ENCODE results near the gene MEIOC.
"Not testable (repeated sequence)": the region's sequence is repeated elsewhere in the genome, so short reads cannot be mapped to it uniquely, and the experiment has no call there.

MEIOC gene

DNA sequence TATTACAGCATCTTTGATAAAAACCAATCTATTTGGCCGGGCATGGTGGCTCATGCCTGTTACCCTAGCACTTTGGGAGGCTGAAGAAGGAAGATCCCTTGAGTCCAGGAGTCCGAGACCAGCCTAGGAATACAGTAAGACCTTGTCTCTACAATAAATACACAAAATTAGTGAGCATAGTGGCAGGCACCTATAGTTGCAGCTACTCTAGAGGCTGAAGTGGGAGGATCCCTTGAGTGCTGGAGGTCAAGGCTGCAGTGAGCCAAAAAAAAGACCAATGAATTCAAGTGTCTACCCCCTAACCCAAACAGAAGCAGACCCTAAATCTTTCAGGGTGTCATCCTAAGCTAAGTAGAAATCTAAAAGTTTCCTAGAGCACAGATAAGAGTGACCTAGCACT is 7.3 kb upstream of the MEIOC start:
- no peak for DNase-seq

DNA sequence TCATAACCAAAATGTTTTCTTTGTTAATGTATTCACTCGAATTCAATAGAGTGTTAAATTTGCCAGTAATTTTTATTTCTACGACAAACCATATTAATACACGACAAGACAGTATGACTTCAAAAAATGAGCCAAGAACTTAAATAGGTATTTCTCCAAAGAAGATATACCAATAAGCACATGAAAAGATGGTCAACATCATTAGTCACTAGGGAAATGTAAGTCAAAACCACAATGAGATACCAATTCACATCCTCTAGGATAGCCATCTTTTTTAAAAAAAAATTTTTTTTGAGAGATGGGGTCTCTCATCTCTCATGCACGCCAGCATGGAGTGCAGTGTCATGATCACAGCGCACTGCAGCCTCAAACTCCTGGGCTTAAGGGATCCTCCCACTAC is 5.0 kb upstream of the MEIOC start:
- no peak for DNase-seq

DNA sequence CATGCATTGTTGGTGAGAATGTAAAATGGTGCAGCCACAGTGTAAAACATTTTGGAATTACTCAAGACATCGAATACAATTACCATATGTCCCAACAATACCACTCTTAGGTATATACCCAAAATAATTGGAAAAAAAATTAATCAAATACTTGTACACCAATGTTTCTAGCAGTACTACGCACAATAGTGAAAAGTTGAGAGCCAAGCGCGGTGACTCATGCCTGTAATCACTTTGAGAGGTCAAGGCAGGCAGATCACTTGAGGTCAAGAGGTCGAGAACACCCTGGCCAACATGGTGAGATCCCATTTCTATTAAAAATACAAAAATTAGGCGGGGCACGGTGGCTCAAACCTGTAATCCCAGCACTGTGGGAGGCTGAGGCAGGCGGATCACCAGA is 3.5 kb upstream of the MEIOC start:
- no peak for DNase-seq

DNA sequence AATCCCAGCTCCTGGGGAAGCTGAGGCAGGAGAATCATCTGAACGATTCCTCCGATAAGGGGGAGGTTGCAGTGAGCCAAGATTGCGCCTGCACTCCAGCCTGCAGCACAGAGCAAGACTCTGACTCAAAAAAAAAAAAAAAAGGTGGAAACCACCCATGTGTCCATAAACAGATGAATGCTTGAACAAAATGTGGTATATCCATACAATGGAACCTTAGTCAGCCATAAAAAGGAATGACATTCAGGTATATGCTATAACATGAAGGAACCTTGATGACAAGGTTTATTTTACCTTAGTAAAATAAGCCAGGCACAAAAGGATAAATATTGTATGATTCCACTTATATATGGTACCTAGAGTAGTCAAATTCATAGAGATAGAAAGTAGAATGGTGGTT is 2.9 kb upstream of the MEIOC start:
- DNase-seq = no peak

DNA sequence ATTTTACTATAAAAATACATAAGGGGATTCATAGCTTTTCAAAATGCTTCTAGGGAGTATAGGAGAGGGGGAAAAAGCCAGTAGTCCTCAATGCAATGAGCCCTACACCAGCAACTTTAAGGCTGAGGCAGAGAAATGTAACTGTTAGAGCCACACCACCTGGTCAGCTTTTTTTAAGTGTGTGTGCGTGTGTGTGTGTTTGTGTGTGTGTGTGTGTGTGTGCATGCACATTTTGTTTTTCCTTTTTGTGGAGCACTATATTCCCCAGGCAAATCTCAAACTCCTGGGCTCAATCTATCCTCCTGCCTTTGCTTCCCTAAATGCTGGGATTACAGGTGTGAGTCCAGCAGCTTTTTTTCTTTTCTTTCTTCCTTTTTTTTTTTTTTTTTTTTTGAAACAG is 2.3 kb upstream of the MEIOC start:
- no peak for DNase-seq

DNA sequence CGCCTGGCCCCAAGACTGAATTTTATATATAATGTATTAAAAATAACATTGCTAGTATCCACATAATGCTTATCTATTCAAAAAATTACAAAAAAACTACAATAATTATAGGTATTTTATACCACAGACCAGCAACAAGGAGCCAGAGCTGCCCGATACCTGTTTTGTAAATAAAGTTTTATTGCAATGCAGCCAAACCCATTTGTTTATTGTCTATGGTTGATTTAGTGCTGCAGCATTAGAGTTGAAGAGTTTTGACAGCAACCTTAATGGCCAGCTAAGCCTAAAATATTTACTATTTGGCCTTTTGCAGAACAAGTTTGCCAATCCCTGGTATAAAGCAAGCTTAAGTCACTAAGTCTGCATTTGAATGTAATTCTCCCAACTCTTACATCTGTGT is 5.6 kb downstream of the MEIOC start:
- no peak for DNase-seq

DNA sequence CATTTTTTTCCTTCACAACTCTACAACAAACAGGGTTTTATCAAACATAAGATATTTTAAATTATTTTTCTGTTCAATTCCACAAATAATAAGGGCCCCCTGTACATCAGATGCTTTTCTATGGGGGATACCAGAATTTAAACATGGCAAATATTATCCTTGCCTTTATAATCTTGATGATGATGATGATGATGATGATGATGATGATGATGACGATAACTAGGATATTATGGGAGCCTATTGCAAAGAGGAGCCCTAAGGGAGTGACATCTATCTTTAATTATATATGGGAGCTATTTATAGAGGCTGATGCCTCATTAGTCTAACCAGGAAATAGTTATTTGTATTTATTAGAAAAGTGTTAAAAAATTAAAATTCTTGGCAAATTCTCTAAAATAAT is 6.8 kb downstream of the MEIOC start:
- no peak for DNase-seq

DNA sequence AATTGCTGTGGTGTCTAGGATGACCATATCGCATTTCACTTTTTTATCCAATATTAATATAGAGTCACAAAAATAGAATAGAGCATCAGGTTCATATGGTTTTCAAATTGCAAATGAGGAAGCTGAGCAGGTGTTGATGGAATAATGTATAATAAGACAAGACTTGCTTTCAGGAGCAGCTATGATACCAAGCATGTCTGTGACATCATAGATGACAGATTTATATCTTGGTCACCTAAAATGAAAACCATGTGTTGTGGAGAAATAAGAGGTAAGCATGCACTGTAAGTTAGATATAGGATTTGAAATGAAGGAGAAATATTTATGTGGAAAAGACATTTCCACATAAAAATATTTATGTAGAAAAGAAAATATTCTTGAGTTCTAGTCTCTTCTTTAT is 8.6 kb downstream of the MEIOC start:
- no peak for DNase-seq

DNA sequence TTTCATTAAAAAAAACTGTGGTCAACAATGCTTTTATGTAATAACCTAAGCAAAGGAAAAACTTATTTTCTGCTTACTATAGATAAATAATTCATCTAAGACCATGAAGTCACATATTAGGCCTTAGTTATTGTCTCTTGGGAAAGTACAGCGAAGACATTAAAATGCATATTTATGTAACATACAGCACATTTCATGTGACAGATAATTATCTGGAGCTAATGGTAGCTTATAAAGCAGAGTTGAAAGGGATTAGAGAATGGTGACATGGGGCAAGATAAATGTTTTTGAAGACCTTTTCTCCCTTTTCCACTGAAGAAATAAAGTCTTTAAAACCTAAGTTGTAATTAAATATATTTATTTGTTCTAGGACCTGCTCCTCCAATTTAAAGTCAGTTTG is 9.7 kb downstream of the MEIOC start:
- DNase-seq = no peak

DNA sequence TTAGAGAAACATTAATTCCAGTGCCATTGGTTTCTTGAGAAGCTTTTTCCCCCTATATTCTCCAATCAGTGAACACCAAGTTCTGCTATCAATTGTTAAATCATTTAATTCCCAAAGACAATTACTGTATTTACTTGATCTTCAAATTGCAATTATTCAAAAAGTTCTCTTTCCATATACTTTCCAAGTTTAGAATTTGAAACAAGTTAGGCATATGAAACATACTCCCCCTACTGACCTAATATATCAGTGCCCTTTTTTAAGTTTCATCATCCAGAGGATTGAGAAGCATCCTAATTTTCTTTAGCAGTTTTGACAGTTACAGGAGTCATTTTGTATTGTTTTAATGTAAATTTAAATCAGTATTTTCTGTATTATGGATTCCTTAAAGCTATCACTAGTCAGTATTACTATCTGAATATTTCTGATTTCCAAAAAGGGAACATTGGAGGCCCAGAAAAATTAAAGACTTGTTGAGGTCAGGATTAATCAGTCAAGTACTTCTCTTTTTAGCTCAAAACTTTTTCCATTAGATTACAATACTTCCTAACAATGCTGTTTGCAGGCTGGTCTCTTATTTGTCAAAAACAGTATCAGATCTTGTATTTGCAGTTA is 16.3 kb downstream of the MEIOC start:
- DNase-seq = peak; percentile 46

DNA sequence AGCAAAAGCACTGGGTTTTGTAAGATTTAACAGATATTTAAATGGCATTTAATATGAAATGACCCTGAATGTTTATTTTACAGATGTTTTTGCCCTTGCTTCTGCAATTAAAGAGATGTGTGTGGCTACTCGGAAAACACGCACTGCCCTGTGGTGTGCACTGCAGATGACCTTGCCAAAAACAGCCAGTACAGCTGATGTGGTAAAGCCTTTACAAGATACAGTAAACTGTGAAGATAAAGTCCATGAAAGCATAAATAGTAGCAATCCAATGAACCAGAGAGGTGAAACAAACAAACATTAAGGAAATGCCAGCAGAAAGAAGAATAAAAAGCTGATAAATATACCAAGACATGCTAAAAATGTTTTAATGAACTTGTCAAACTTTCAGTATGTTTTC is 17.6 kb downstream of the MEIOC start:
- DNase-seq = no peak

DNA sequence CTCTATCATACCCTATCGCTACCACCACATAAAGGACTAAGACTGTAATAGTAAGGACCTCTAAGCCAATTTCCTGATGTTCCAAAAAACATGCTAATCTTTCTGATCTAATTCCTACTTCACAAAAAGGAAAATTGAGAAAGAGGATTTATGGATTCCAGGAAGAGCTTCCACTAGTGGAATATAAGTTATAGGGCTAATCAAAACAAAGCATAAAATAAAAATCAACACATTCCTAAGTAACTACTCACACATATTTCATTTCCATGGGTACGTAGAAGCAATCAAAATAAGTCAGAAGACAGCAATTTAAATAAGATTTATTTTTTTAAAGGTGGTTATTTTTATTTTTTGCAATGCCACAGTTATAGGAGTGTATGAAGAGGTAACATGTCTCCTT is 20.9 kb downstream of the MEIOC start:
- peak; percentile 58 for DNase-seq

DNA sequence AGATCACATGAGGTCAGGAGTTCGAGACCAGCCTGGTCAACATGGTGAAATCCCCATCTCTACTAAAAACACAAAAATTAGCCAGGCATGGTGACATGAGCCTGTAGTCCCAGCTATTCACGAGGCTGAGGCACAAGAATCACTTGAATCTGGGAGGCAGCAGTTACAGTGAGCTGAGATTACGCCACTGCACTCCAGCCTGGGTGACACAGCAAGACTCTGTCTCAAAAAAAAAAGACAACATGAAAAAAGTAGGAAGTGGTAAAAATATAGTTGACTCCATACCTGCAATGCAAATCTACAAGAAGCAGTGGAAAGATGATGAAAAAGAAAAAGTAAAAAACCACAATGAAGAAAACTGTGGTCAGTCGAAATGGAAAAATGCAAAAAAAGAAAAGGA is 27.0 kb downstream of the MEIOC start:
- not testable (repeated sequence) for DNase-seq

DNA sequence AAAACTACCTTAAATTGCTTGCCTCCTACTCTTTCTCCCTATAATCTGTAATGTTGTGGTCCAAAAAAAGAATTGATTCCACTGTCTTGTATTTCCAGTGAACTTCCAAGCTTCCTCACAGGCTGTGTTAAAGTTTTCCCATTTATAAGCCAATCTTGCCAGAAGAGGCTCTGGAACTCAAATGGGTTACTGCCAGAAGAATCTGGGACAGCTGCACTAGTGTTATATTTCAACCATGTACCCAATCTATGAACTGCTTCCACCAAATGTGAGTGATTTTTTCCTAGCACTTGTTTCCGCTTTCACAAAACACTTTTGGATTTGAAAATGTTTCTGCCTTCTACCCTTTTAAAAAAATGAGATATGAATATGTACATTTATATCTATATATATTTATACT is 31.5 kb downstream of the MEIOC start:
- DNase-seq = no peak

DNA sequence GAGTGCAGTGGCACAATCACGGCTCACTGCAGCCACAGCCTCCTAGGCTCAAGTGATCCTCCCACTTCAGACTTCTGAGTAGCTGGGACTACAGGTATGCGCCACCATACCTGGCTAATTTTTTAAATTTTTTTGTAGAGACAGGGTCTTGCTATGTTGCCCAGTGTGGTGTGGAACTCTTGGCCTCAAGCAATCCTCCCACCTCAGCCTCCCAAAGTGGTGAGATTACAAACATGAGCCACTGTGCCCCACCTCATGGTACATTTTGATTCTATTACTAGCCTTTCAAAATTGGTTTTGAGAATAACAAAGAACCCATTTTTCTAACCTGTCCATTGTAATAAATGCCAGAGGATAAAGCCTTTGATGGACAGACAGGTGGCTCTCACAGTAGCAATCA is 31.9 kb downstream of the MEIOC start:
- no peak for DNase-seq

DNA sequence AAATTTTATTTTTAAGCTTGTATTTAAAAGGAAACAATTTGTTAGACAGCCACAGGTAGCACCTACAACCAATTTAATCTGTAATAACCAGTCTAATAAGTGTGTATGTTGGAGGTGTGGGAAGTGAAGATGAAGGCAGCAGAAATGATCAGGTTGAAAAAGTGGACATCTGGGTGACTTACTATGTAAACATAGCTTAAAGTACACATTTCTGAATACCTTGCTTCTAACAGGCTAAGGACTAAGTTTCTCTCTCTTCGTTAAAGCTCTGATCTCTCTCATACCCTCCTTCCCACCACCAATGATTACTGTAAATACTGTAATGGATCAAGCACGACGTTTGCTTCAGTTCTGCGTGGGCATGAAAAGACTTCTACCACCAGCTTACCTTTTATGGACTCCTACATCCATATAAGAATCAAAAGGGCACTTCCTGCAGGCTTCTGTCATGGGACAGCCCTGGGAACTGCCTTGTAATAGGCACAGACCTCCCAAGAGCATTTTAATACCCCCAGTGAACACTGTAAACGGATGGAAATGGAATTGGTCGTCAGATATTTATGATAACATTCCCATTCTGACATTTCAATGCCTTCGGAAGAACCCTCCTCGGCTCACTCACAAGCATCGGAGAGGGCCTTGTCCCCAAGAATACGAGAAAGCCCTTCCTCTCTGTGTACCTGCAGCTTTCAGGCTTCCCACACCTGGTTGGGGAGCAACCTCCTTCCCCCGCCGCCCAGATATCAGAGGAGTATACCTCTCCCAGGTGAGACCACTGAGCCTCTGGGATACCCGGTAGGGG is 32.6 kb downstream of the MEIOC start:
- DNase-seq = no peak

DNA sequence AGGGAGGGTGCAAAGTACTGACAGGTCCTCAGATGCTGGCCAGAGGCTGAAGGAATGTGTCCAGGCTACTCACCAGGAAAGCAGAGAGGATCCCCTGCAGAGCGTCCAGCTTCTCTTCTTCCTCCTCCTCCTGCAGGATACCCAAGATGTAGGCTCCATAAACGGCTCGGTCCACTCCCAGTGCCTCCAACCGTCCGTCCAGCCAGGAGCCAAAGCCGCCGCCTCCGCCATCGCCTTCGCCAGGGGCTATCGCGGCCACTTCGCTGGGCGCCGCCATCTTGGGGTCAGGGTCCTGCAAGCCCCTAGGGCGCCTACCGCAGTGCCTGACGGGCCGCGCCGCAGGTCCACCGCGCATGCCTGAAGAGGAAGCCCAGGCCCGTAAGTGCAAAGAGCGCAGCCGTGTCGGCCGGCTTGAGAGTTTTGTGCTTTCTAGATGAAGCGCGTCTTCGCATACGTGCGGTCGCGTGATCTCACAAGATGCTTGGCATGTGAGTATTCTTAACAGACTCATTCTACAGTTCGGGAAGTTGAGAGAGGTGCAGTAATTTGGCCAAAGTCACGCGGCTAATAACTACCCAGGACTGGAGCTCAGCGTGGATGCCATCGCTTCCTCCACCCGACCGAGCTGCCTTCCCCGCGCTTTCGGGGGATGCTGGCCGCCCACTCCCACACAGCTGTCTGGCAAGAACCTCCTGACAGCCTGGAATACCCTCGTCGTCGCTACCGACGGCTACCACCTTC is 33.4 kb downstream of the MEIOC start, which contains the start of gene CCDC43:
Gene CCDC43, minus strand, starts transcription at position 300 of the 741 bp plus-strand sequence. Its CDS starts 23 bp downstream, at position 277.
- peak; percentile 93 for DNase-seq

DNA sequence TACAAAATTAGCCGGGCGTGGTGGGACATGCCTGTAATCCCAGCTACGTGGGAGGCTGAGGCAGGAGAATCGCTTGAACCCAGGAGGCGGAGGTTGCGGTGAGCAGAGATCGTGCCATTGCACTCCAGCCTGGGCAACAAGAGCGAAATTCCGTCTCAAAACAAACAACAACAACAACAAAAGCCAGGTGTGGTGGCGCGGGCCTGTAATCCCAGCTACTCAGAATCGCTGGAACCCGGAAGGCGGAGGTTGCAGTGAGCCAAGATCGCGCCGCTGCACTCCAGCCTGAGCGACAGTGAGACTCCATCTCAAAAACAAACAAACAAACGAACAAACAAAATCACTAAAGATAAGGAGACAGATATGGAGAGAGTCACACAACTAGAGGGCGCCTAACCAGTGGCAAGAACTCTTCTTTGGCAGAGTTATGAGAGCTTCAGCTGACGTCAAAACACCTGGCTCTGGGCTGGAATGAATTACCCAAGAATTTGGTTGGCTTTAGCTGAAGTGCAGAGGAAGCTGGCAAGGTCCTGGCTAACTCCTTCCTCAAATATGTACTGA is 34.6 kb downstream of the MEIOC start:
- DNase-seq = peak; percentile 15

DNA sequence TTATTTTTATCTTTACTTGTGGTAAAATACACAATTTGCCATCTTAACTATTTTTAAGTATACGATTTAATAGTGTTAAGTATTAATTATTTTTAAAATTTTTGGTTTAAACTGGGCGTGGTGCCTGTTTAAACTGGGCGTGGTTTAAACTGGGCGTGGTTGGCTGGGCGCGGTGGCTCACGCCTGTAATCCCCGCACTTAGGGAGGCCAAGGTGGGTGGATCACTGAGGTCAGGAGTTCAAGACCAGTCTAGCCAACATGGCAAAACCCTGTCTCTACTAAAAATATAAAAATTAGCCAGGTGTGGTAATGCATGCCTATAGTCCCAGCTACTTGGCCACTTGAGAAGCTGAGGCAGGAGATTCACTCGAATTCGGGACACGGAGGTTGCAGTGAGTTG is 37.3 kb downstream of the MEIOC start:
- no peak for DNase-seq

DNA sequence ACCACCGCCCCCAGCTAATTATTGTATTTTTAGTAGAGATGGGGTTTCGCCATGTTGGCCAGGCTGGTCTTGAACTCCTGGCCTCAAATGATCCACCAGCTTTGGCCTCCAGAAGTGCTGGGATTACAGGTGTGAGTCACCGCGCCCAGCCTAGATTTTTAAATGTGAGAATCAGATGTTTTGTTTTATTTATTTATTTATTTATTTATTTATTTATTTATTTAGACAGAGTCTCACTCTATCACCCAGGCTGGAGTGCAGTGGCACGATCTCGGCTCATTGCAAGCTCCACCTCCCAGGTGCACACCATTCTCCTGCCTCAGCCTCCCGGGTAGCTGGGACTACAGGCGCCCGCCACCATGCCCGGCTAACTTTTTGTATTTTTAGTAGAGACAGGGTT is 44.0 kb downstream of the MEIOC start:
- not testable (repeated sequence) for DNase-seq

DNA sequence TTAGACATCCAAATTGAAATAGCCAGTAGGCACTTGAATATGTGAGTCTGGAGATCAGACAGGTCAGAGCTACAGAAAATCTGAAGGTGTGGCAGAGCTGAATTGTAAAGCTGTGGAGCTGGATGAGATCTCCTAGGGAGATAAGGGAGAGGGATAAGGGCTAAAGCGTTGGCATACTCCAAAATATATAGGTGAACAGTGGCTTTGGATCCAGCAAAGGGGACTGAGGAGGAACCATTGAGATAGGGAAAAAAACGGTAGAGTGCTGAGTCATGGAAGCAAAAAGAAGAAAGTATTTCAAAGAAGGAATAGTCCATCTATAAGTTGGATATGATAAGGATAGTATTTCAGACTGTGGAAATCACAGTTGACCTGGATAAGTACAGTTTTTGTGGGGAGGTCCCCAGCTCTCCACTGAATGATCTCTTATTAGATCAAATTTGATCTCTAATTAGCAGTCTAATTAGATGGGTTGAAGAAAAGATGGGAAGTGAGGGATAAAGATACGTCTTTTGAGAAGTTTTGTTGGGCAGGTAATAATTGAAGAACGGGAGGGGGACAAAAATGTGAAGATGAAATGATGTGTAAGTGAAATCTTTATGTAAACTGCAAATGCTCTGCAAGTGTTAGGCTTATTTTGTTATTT is 51.6 kb downstream of the MEIOC start:
- no peak for DNase-seq

DNA sequence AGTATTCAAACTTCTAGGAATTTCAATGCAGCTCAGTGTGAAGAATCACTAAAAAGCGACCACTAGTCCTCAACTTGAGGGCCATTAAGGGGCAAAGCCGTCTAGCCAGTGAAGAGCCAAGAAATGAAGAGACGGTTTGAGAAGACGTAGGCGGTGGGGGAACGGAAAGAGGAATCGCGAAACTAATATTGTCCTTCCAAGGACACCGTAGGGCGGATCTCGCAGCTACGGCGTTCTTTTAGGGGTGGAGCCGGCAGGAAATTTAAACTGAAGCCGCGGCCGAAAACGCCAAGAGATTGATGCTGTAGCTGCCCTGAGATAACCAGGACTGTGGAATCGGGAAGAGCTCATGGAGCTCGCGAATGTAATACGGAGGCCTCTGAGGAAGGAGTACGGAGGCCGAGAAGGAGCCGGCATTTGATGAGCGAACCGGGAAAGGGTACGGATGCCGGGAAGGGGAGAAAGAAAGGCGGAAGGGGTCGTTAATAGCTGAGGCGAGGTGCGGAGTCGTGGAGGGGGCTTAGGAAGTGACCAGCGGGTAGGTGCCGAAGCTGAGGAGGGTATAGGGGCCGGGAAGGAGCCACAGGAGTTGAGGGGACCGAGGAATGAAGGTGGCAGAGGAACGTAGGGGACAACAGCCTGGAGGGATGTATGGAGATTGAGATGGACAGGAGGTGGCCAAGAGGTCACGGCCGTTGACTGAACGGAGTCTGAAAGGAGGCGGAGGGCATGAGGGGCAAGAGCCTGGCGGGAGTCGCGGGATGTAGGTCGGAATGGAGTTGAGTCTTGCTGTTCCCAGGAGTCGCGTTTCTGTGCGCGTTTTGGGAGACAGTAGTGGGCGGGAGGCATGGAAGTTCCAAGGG is 52.4 kb downstream of the MEIOC start, which contains the start of gene DBF4B:
Gene DBF4B, plus strand, starts transcription at position 265 of the 863 bp plus-strand sequence. Its CDS starts 156 bp downstream, at position 421.
- peak; percentile 94 for DNase-seq

All from fibroblast of skin of right quadriceps (primary cell).